Right cardiac atrium (tissue), 5 donors: ENCODE results near the gene POLR2C. TPM values are rescaled to one million over a fixed set of nuclear protein-coding genes. Genes with fewer than 3 reads are reported as not detected.

Experiments used
- ATAC-seq, 2 donors: fragments of 200-7000 bp; cut with Tn5 transposase; one replicate each; pipeline versions ENCODE4 v1.8.0 to v1.9.1; 2020; ENCODE audit warnings: moderate library complexity in 2 of 2, mild to moderate bottlenecking in 1 of 2
- DNase-seq, 3 donors: peaks; one replicate each; pipeline ENCODE4 v3.0.0-alpha.2; 2020
- H3K27ac ChIP-seq: one replicate; pipeline ENCODE4 v1.5.1; 2013; ENCODE audit warnings: mild to moderate bottlenecking, low read length, control low read depth, moderate library complexity
- H3K27me3 ChIP-seq: one replicate; pipeline ENCODE4 v1.6.1; 2013; ENCODE audit not compliant: control insufficient read depth, insufficient read depth
- H3K4me1 ChIP-seq: one replicate; pipeline ENCODE4 v1.6.1; 2013; ENCODE audit warnings: low read length; ENCODE audit not compliant: control insufficient read depth, insufficient read depth
- H3K4me3 ChIP-seq: one replicate; pipeline ENCODE4 v1.5.1; 2013; ENCODE audit warnings: low read length, control low read depth
- H3K9me3 ChIP-seq: one replicate; pipeline ENCODE4 v1.6.1; 2013; ENCODE audit warnings: low read length; ENCODE audit not compliant: control insufficient read depth
- WGBS: extraction: QIAGEN DNeasy Blood & Tissue Kit; methylation state at CpG from one replicate; pipeline ENCODE4 v1.1.7; 2013; 5-methylcytosine and 5-hydroxymethylcytosine counted together
- intact Hi-C, 4 donors: fragments of 100-400 bp; cut with DNase I; formaldehyde crosslinking; loops; one replicate each; pipeline versions ENCODE4 v1.11.0 to v1.14.0; 2022 to 2023
- polyA plus RNA-seq: library from polyadenylated mRNA; stranded (reverse); fragments of 200-250 nt; gene quantifications from one replicate; pipeline ENCODE4 v1.2.3, GENCODE V29; 2013
- total RNA-seq, 4 donors: library from RNA; stranded (reverse); fragmentation: NEBNext Ultra II Directional; extraction: Animal tissue kit (Norgen Biotek cat#: 25700); gene quantifications; one replicate each; pipeline ENCODE4 v1.2.1, GENCODE V29; 2021
- donor health status: healthy with polysubstance abuse.
- donor health status: DM: no; HTN: yes; CAD: no.
- donor health status: DM: no; HTN: no; CAD: no.
- donor health status: DM: no; HTN: yes; CAD: no; lungs with severe emphysema.
- donor health status: DM: yes; HTN: yes; CAD: no.

POLR2C gene
- total and polyA plus RNA-seq, 5 donors = 36.8 to 47.7 (median 41.7) TPM

DNA sequence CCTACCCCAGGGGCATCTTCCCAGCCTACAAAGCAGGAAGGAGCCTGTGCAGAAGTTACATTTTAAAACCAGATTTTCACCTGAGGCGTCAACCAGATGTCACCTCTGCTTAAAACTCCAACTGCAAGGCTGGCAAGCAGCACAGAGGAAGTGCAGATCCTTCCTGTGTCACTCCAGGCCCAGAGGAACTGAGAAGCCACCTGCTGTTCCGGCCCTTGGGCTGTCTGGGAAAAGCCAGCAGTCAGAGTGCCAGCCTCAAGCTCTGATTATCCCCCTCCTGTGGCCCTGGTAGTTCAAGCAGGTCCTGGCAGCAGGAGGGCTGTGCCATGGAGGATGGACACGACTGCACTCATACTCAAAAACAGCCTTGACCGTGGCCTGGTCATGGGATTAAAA lies 10.2 kb downstream of the POLR2C start:
- Histone ChIP-seq H3K4me3 (no peak overlapping the region), H3K9me3 (no peaks in the 10 kb centered on the region), H3K27ac (no peak overlapping the region), H3K27me3 (no peaks in the 10 kb centered on the region), H3K4me1 (peaks cover 14% of the 10 kb centered on the region)
- intact Hi-C loops = no loop called here
- ATAC-seq (no peak), DNase-seq (no peak)
- 44% methylated on average over 4 of the region's 4 CpGs for WGBS

DNA sequence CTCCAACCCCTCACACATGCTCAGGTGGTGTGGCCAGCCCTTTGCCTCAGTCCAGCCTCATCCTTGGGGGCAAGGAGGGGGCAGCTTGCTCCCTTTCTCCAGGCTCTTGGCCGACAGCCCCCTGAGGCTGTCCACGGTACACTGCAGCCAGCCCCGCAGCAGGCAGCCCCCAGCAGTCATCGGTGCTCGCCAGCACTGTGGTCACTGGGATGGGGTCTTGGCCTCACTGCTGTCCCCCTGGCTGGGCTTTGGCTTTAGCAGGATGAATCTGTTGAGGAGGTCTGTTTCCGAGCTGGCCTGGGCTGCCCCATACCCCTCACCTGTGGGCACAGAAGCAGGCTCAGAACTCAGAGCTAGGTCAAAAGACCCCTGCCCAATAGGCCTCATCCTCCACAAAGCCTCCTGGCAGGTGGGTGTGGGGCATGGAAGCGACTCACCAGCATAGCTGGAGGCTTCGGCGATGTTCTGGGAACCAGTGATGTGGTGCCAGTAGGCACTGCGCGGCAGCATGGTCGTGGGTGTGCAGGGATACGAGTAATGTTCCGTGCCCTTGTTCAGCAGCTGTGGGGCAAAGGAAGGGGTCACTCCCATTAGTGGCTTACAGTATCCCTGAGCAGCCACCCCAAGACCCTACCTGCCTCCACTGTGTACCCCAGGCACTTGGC lies 10.8 kb downstream of the POLR2C start:
- no peaks in the 10 kb centered on the region for H3K9me3 ChIP-seq
- H3K27ac ChIP-seq = no peak overlapping the region
- no peak for ATAC-seq
- H3K4me1 ChIP-seq = peaks cover 19% of the 10 kb centered on the region
- no peak for DNase-seq
- 85% methylated on average over 14 of the region's 14 CpGs for WGBS
- H3K4me3 ChIP-seq = no peak overlapping the region
- intact Hi-C loops = no loop called here
- no peaks in the 10 kb centered on the region for H3K27me3 ChIP-seq

DNA sequence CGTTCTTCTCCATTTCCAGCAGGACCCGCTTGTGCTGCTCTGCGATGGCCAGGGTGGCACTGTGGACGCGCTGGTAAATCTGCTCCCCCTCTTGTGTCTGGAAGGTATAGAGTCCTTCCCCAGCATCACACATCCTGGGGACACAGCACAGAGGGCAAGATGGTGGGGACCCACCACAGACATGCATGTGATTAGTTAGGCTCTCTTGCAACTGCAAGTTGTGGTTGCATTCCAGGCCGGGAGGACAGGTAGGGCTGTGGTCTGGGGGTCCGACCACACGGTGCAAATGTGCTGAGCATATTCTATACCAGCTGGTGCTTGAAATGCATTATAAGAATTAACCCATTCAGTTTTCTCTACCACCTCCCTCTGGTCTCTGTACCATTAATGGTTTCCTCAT lies 11.4 kb downstream of the POLR2C start:
- peaks cover 25% of the 10 kb centered on the region for H3K4me1 ChIP-seq
- no peaks in the 10 kb centered on the region for H3K9me3 ChIP-seq
- no peak for ATAC-seq
- DNase-seq = no peak
- no peaks in the 10 kb centered on the region for H3K27me3 ChIP-seq
- intact Hi-C loops = no loop called here
- H3K27ac ChIP-seq = no peak overlapping the region
- H3K4me3 ChIP-seq = no peak overlapping the region
- 77% methylated on average over 8 of the region's 8 CpGs for WGBS

DNA sequence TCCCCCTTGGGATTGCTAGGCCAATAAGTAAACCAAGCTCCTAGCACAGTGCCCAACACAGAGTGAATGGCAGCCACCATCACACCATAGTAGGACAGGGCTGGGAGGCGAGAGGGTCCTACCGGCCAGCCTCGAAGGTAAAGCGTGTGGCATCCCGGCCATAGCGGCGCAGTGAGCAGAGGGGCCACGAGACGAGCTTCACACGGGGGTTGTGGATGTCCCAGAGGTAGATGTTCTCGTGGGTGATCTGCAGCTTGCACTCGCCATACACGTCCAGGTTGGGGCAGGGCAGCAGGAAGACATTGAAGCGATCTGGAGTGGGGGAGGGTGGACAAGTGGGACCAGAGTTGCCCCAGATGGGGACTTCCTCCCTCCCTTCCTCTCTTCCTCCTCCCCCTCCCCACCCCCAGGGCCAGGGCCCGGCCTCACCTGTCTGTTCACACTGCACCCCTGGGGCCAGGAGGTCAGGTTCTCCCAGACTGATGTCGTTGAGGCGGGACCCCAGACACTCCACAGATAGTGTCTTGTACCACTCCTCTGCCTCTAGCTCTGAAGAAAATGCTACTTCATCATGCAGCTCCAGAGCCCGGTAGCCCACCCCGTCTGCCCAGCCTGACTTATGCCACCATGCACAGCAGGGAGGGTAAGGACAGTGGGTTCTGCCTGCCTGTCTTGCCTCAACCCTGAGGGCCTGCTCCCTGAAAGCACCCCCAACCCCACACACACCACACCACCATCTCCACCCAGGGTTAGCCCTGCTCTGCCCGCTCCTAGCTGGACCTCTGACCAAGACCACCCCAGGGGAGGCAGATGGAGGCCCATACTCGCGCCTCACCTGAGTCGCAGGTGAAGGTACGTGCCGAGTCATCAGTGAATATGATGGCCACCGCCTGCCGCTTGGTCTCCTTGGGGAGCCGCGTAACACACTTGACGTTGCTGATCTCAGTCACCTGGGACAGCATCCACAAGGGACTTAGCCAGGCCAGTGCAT lies 12.5 kb downstream of the POLR2C start:
- H3K27ac ChIP-seq = no peak overlapping the region
- intact Hi-C loops = no loop called here
- H3K27me3 ChIP-seq = no peaks in the 10 kb centered on the region
- ATAC-seq (no peak), DNase-seq (no peak)
- peaks cover 30% of the 10 kb centered on the region for H3K4me1 ChIP-seq
- H3K4me3 ChIP-seq = no peak overlapping the region
- H3K9me3 ChIP-seq = no peaks in the 10 kb centered on the region
- 82% methylated on average over 30 of the region's 30 CpGs for WGBS

GRCh38 chr16:57475711-57476339 lies 13.3 kb downstream of the POLR2C start:
- Histone ChIP-seq H3K4me1 (peaks cover 22% of the 10 kb centered on the region), H3K27me3 (no peaks in the 10 kb centered on the region), H3K4me3 (no peak overlapping the region), H3K9me3 (no peaks in the 10 kb centered on the region), H3K27ac (no peak overlapping the region)
- intact Hi-C loops = no loop called here
- ATAC-seq (peak; percentile 29 to 47), DNase-seq (peak in 2 of 3 donors; percentile 76 to 78)
- 20% methylated on average over 12 of the region's 12 CpGs for WGBS

GRCh38 chr16:57476546-57477410 lies 14.3 kb downstream of the POLR2C start:
- intact Hi-C loops = no loop called here
- H3K9me3 ChIP-seq = no peaks in the 10 kb centered on the region
- H3K4me3 ChIP-seq = no peak overlapping the region
- H3K27me3 ChIP-seq = no peaks in the 10 kb centered on the region
- WGBS = 86% methylated on average over 6 of the region's 6 CpGs
- no peak for ATAC-seq
- peaks cover 22% of the 10 kb centered on the region for H3K4me1 ChIP-seq
- H3K27ac ChIP-seq = no peak overlapping the region
- no peak for DNase-seq

DNA sequence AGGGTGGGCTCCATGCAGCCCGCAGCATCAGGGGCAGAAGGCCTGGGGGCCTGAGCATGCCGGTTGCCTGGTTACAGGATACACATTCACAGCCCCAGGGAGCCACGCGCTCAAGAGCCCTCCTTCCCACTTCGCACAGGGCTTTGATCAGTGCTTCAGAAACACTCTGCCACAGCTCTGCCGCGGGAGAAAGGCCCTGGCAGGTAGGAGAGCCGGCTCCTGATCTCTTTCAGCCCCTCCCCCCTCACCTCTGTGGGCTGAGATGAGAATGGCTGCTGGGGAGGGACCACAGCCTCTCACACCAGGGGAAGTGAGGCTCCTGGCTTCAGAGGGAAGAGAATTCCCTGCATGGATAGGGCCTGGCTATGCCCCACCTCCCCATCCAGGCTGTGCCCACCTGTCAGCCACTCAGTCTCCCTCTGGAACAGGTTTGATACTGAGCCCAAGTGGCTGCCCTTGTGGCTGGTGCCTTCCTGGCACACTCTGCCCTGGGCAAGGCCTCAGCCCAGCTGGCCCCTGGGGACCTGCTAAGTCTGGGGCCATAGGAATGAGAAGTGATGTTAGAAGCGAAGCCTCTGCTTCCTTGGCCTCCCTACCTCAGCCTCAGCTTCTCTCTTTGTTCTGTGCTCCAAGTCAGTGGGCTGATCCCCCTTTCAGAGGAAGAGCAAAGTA lies 15.2 kb downstream of the POLR2C start:
- WGBS = 67% methylated on average over 9 of the region's 9 CpGs
- H3K27me3 ChIP-seq = no peaks in the 10 kb centered on the region
- H3K27ac ChIP-seq = no peak overlapping the region
- ATAC-seq (no peak), DNase-seq (no peak)
- H3K4me3 ChIP-seq = no peak overlapping the region
- peaks cover 22% of the 10 kb centered on the region for H3K4me1 ChIP-seq
- intact Hi-C loops = no loop called here
- H3K9me3 ChIP-seq = no peaks in the 10 kb centered on the region

- H3K9me3 ChIP-seq = no peaks in the 10 kb centered on the region
- intact Hi-C loops = no loop called here
- WGBS = 38% methylated on average over 15 of the region's 15 CpGs
- H3K27ac ChIP-seq = no peak overlapping the region
- H3K4me3 ChIP-seq = peak overlapping the region; percentile 36
- ATAC-seq = no peak
- H3K27me3 ChIP-seq = no peaks in the 10 kb centered on the region
- peaks cover 22% of the 10 kb centered on the region for H3K4me1 ChIP-seq
- DNase-seq = peak in 2 of 3 donors; percentile 74
Observed at GRCh38 chr16:57478396-57479204, 16.1 kb downstream of the POLR2C start.

- Histone ChIP-seq H3K4me1 (peaks cover 22% of the 10 kb centered on the region), H3K9me3 (no peaks in the 10 kb centered on the region), H3K27ac (no peak overlapping the region), H3K4me3 (peak overlapping the region; percentile 36), H3K27me3 (no peaks in the 10 kb centered on the region)
- DNase-seq (peak; percentile 63 to 82 (median 81)), ATAC-seq (peak; percentile 76 to 78)
- intact Hi-C loops = no loop called here
- WGBS = 10% methylated on average over 36 of the region's 36 CpGs
Observed at GRCh38 chr16:57479205-57479975, 16.9 kb downstream of the POLR2C start.
